Stimulated activated CD8-positive, alpha-beta memory T cell treated with anti-CD3 and anti-CD28 coated beads, Interleukin-2, amount 100 ng/mL, for 1 hour (primary cell): ENCODE measurements around the gene DLGAP1.
"Not testable (repeated sequence)": the region's sequence is repeated elsewhere in the genome, so short reads cannot be mapped to it uniquely, and the experiment has no call there.

ENCODE experiments used
- DNase-seq, 2 donors: peaks; one replicate each; pipeline ENCODE4 v3.0.0-alpha.2; 2020; ENCODE audit warnings: low read depth in 2 of 2

The DLGAP1 gene

GRCh38 chr18:3721771-3722648 is 733.1 kb downstream of the DLGAP1 start:
- DNase-seq = no peak

GRCh38 chr18:3720818-3721545 is 734.1 kb downstream of the DLGAP1 start:
- DNase-seq = no peak

GRCh38 chr18:3720159-3720558 is 734.9 kb downstream of the DLGAP1 start:
- DNase-seq = no peak

GRCh38 chr18:3717376-3718025 is 737.6 kb downstream of the DLGAP1 start:
- no peak for DNase-seq

- no peak for DNase-seq
Observed at GRCh38 chr18:3716116-3716660, 738.9 kb downstream of the DLGAP1 start.

GRCh38 chr18:3715231-3716080 is 739.7 kb downstream of the DLGAP1 start:
- DNase-seq = no peak

- no peak for DNase-seq
Observed at GRCh38 chr18:3713708-3714107, 741.4 kb downstream of the DLGAP1 start.

GRCh38 chr18:3713166-3713565 is 741.9 kb downstream of the DLGAP1 start:
- DNase-seq = no peak

- DNase-seq = no peak
Observed at GRCh38 chr18:3712491-3712890, 742.6 kb downstream of the DLGAP1 start.

GRCh38 chr18:3710712-3711301 is 744.3 kb downstream of the DLGAP1 start:
- DNase-seq = no peak

- no peak for DNase-seq
Observed at GRCh38 chr18:3709205-3709604, 745.9 kb downstream of the DLGAP1 start.

GRCh38 chr18:3706279-3707097 is 748.6 kb downstream of the DLGAP1 start:
- no peak for DNase-seq

- no peak for DNase-seq
Observed at GRCh38 chr18:3704556-3705344, 750.4 kb downstream of the DLGAP1 start.

- no peak for DNase-seq
Observed at GRCh38 chr18:3703732-3704176, 751.4 kb downstream of the DLGAP1 start.

- DNase-seq = not testable (repeated sequence)
Observed at GRCh38 chr18:3699707-3700567, 755.2 kb downstream of the DLGAP1 start.

GRCh38 chr18:3694030-3694778 is 760.9 kb downstream of the DLGAP1 start:
- DNase-seq = not testable (repeated sequence)

GRCh38 chr18:3693410-3693809 is 761.7 kb downstream of the DLGAP1 start:
- no peak for DNase-seq
